K562 (cell line): ENCODE data around the gene TNFRSF18. TPM values are rescaled to one million over a fixed set of nuclear protein-coding genes. Genes with fewer than 3 reads are reported as not detected.

Source experiments
- BCOR ChIP-seq: fragments of 450-650 bp; IDR thresholded peaks from 2 replicates; pipeline ENCODE4 v1.6.1; 2016
- BDP1 ChIP-seq: IDR thresholded peaks from 3 replicates; pipeline ENCODE4 v1.6.1; 2011; ENCODE audit not compliant: insufficient read length, insufficient read depth
- CBX3 ChIP-seq, 2 experiments: IDR thresholded peaks; 1 replicate in 1 of 2; 2 replicates in 1 of 2; pipeline ENCODE4 v1.6.1; 2012; ENCODE audit warnings: inconsistent platforms in 2 of 2, low read length in 2 of 2, borderline replicate concordance in 1 of 2, control low read depth in 1 of 2
- DIDO1 ChIP-seq: fragments of 450-650 bp; IDR thresholded peaks from 2 replicates; pipeline ENCODE4 v1.6.1; 2016; ENCODE audit warnings: low read depth, missing biosample characterization, missing genetic modification characterization
- ELF1 ChIP-seq: fragments of 200-800 bp; sonication (Bioruptor generic); IDR thresholded peaks from 2 replicates; pipeline ENCODE4 v1.6.1; 2016; ENCODE audit warnings: missing genetic modification characterization, missing compliant biosample characterization
- ERF ChIP-seq: fragments of 450-650 bp; formaldehyde crosslinking; IDR thresholded peaks from 2 replicates; pipeline ENCODE4 v1.4.0; 2020; ENCODE audit warnings: mild to moderate bottlenecking, mixed read lengths
- FOXA3 ChIP-seq, 2 experiments: fragments of 450-650 bp in 1 of 2; sonication (generic) in 1 of 2; formaldehyde crosslinking; IDR thresholded peaks in 1 of 2; conservative IDR thresholded peaks in 1 of 2; 2 replicates each; pipeline versions ENCODE4 v1.4.0 to v1.8.0; 2020 to 2022; ENCODE audit warnings: mild to moderate bottlenecking in 2 of 2, missing genetic modification reagents in 1 of 2
- FOXK2 ChIP-seq, 2 experiments: fragments of 450-650 bp; IDR thresholded peaks in 1 of 2; conservative IDR thresholded peaks in 1 of 2; 2 replicates each; pipeline ENCODE4 v1.6.1; 2016; ENCODE audit warnings: low read depth in 2 of 2, mild to moderate bottlenecking in 1 of 2
- GATAD2A ChIP-seq: fragments of 450-650 bp; IDR thresholded peaks from 2 replicates; pipeline ENCODE4 v1.6.1; 2017
- HLTF ChIP-seq: fragments of 450-650 bp; IDR thresholded peaks from 2 replicates; pipeline ENCODE4 v1.6.1; 2016
- ILF3 ChIP-seq: fragments of 450-650 bp; IDR thresholded peaks from 2 replicates; pipeline ENCODE4 v1.6.1; 2018; ENCODE audit warnings: antibody characterized with exemption, mild to moderate bottlenecking, moderate library complexity, borderline replicate concordance
- IRF1 ChIP-seq: sonication (generic); formaldehyde crosslinking; IDR thresholded peaks from 2 replicates; pipeline ENCODE4 v1.8.0; 2022; ENCODE audit warnings: missing genetic modification reagents, mild to moderate bottlenecking, borderline replicate concordance
- LARP7 ChIP-seq: fragments of 450-650 bp; IDR thresholded peaks from 2 replicates; pipeline ENCODE4 v1.6.1; 2016
- MAFK ChIP-seq: IDR thresholded peaks from 2 replicates; pipeline ENCODE4 v1.6.1; 2011; ENCODE audit warnings: low read length, improper control_type of control experiment
- MCM2 ChIP-seq: fragments of 450-650 bp; IDR thresholded peaks from 2 replicates; pipeline ENCODE4 v1.6.1; 2017; ENCODE audit warnings: low read depth, mild to moderate bottlenecking
- NCOA2 ChIP-seq, 2 experiments: fragments of 450-650 bp; IDR thresholded peaks; 2 replicates each; pipeline ENCODE4 v1.6.1; 2018; ENCODE audit warnings: mild to moderate bottlenecking in 2 of 2, moderate library complexity in 1 of 2; ENCODE audit not compliant: partially characterized antibody in 2 of 2
- NKRF ChIP-seq: fragments of 450-650 bp; IDR thresholded peaks from 2 replicates; pipeline ENCODE4 v1.6.1; 2016; ENCODE audit warnings: borderline replicate concordance
- PCBP1 ChIP-seq: fragments of 200-400 bp; formaldehyde crosslinking; IDR thresholded peaks from 2 replicates; pipeline ENCODE4 v1.6.1; 2018; ENCODE audit warnings: mild to moderate bottlenecking, low read depth, low read length; ENCODE audit not compliant: poor library complexity, severe bottlenecking
- PML ChIP-seq: IDR thresholded peaks from 2 replicates; pipeline ENCODE4 v1.6.1; 2012; ENCODE audit warnings: low read length, inconsistent platforms
- STAT5B ChIP-seq: fragments of 250-450 bp; sonication (Bioruptor Pico); IDR thresholded peaks from 2 replicates; pipeline ENCODE4 v1.8.0; 2021; ENCODE audit warnings: mild to moderate bottlenecking, inconsistent platforms
- TFAM ChIP-seq: fragments of 250-450 bp; sonication (Bioruptor Pico); conservative IDR thresholded peaks from 2 replicates; pipeline ENCODE4 v1.5.0; 2021; ENCODE audit warnings: mild to moderate bottlenecking, moderate library complexity
- ZNF282 ChIP-seq: sonication (generic); formaldehyde crosslinking; IDR thresholded peaks from 2 replicates; pipeline ENCODE4 v1.8.1; 2023; ENCODE audit warnings: missing genetic modification reagents
- polyA plus RNA-seq, 8 experiments: library from polyadenylated mRNA; depleted of rRNA in 4 of 8; stranded (reverse) in 5 of 8; unstranded in 3 of 8; fragments of >200 nt; fragmentation: Nextera tagmentation in 2 of 8; fragmentation: Illumina TruSeq in 1 of 8; extraction: Ambion mirVana in 2 of 8; extraction: Trizol in 1 of 8; gene quantifications; 2 replicates each; pipeline versions ENCODE4 v1.2.1 to v1.2.3, GENCODE V29; 2011 to 2014; ENCODE audit warnings: inconsistent platforms in 1 of 8, missing spikeins in 1 of 8
- total RNA-seq, 7 experiments: library from RNA; depleted of rRNA in 6 of 7; stranded (reverse); fragments of >200 nt in 6 of 7; fragmentation: Illumina TruSeq in 2 of 7; extraction: Trizol in 2 of 7; gene quantifications; 2 replicates each; pipeline versions ENCODE4 v1.2.1 to v1.2.3, GENCODE V29; 2011 to 2021; ENCODE audit warnings: low replicate concordance in 1 of 7
- TF ChIP-seq, protein P1 (sequence below), 3 experiments: fragments of 200-800 bp in 1 of 3; fragments of 250-450 bp in 1 of 3; fragments of 450-650 bp in 1 of 3; sonication (Bioruptor Pico) in 1 of 3; sonication (Bioruptor generic) in 1 of 3; formaldehyde crosslinking in 1 of 3; IDR thresholded peaks; 2 replicates each; pipeline versions ENCODE4 v1.6.1 to v1.8.0; 2016 to 2022; ENCODE audit warnings: mild to moderate bottlenecking in 2 of 3, missing genetic modification characterization in 2 of 3, missing compliant biosample characterization in 1 of 3, moderate library complexity in 1 of 3
- TF ChIP-seq, protein P2 (sequence below): fragments of 250-450 bp; sonication (Bioruptor Pico); IDR thresholded peaks from 2 replicates; pipeline ENCODE4 v1.9.0; 2021; ENCODE audit warnings: mild to moderate bottlenecking

TNFRSF18 gene
- total and polyA plus RNA-seq, 9 of the 15 experiments (the other 6 are each of a cell fraction or from before 2014, with no cell fraction given), result 0.24 to 0.27 TPM; not detected in 7

- no peak for TF ChIP-seq IRF1 (CRISPR knock-in tag)
- TF ChIP-seq TFAM (CRISPR knock-in tag), result no peak
- no peak for TF ChIP-seq BDP1
- TF ChIP-seq, protein P1, sequence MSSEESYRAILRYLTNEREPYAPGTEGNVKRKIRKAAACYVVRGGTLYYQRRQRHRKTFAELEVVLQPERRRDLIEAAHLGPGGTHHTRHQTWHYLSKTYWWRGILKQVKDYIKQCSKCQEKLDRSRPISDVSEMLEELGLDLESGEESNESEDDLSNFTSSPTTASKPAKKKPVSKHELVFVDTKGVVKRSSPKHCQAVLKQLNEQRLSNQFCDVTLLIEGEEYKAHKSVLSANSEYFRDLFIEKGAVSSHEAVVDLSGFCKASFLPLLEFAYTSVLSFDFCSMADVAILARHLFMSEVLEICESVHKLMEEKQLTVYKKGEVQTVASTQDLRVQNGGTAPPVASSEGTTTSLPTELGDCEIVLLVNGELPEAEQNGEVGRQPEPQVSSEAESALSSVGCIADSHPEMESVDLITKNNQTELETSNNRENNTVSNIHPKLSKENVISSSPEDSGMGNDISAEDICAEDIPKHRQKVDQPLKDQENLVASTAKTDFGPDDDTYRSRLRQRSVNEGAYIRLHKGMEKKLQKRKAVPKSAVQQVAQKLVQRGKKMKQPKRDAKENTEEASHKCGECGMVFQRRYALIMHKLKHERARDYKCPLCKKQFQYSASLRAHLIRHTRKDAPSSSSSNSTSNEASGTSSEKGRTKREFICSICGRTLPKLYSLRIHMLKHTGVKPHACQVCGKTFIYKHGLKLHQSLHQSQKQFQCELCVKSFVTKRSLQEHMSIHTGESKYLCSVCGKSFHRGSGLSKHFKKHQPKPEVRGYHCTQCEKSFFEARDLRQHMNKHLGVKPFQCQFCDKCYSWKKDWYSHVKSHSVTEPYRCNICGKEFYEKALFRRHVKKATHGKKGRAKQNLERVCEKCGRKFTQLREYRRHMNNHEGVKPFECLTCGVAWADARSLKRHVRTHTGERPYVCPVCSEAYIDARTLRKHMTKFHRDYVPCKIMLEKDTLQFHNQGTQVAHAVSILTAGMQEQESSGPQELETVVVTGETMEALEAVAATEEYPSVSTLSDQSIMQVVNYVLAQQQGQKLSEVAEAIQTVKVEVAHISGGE (CRISPR knock-in tag; IDR thresholded peaks at IDR 0.05), result peak in 1 of 3 experiments; percentile 0; a peak in 1 of 6 replicates
- TF ChIP-seq NKRF, result no peak
- no peak for TF ChIP-seq FOXK2 (conservative IDR thresholded peaks at IDR 0.05 in 1 of 2, IDR thresholded peaks at IDR 0.05 in 1 of 2; ENCODE audit: low read depth in 2 of 2)
- TF ChIP-seq, protein P2, sequence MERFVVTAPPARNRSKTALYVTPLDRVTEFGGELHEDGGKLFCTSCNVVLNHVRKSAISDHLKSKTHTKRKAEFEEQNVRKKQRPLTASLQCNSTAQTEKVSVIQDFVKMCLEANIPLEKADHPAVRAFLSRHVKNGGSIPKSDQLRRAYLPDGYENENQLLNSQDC (CRISPR knock-in tag), result no peak
- no peak for TF ChIP-seq PCBP1
- TF ChIP-seq MCM2, result no peak
- peak; percentile 96 for TF ChIP-seq ERF (CRISPR knock-in tag)
- no peak for TF ChIP-seq ILF3
- TF ChIP-seq DIDO1, result no peak
- no peak for TF ChIP-seq ZNF282
- no peak for TF ChIP-seq LARP7
- no peak for TF ChIP-seq HLTF
- TF ChIP-seq ELF1 (tag), result peak; percentile 42
- TF ChIP-seq MAFK, result no peak
- TF ChIP-seq FOXA3 (CRISPR knock-in tag; conservative IDR thresholded peaks at IDR 0.05 in 1 of 2, IDR thresholded peaks at IDR 0.05 in 1 of 2), result peak in 1 of 2 experiments; percentile 51; a peak in 1 of 4 replicates
- no peak for TF ChIP-seq BCOR
- TF ChIP-seq STAT5B, result no peak
- no peak for TF ChIP-seq NCOA2 (IDR thresholded peaks at IDR 0.05; ENCODE audit: partially characterized antibody in 2 of 2)
- no peak for TF ChIP-seq PML
- no peak for TF ChIP-seq CBX3 (IDR thresholded peaks at IDR 0.05; ENCODE audit: borderline replicate concordance in 1 of 2, low read length in 2 of 2)
- TF ChIP-seq GATAD2A, result no peak
Observed at GRCh38 chr1:1232208-1232795, 25.9 kb upstream of the TNFRSF18 start, which contains the start of gene B3GALT6 (continued).
